Measurements from ENCODE around the gene ZNF625. TPM values are rescaled to one million over a fixed set of nuclear protein-coding genes. Genes with fewer than 3 reads are reported as not detected.

Gene ZNF625
- total RNA-seq = 3.6 and 10.7 TPM in 2 replicates

DNA sequence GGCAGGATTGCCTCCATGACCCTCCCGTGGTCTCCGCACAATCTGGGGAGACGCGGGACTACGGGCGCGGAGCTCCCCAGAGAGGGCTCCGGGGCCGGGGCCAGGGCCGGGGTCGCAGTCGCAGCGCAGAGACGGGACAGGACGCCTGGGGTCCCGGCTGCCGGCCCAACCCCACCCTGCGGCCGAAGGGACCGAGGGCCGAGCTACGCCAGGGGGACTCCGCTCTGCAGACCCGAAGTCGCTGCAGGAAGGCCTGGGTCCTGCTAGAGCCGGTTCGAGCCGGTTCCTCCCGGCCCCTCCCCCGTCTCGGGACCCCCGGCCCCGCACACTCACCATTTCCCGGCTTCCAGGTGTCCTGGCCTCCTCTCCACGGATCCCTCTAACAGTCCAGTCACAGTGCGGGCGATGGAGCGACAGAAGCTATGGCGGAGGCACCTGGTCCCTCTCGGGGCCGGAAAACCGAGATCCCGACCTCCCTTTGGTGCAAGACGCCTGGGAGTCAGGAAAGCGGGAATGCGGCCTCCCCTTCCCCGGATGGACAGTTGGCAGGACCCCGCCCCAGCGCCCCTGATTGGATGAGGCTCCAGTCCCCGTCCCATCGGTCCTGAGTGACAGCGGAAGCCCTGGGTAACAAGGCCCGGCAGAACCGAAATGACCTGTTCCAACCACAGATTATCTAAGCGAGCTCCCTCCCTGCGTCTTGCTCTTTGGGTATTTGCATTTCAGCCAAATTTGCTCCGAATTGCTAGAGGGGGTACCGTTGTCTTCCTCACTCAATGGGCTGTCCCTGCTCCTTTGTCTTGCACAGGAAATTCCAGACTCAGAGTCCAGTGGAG, at the start of gene ZNF625:
Gene ZNF625, minus strand, starts transcription at position 512 of the 836 bp plus-strand sequence. Its CDS starts 176 bp downstream, at position 336.

DNA sequence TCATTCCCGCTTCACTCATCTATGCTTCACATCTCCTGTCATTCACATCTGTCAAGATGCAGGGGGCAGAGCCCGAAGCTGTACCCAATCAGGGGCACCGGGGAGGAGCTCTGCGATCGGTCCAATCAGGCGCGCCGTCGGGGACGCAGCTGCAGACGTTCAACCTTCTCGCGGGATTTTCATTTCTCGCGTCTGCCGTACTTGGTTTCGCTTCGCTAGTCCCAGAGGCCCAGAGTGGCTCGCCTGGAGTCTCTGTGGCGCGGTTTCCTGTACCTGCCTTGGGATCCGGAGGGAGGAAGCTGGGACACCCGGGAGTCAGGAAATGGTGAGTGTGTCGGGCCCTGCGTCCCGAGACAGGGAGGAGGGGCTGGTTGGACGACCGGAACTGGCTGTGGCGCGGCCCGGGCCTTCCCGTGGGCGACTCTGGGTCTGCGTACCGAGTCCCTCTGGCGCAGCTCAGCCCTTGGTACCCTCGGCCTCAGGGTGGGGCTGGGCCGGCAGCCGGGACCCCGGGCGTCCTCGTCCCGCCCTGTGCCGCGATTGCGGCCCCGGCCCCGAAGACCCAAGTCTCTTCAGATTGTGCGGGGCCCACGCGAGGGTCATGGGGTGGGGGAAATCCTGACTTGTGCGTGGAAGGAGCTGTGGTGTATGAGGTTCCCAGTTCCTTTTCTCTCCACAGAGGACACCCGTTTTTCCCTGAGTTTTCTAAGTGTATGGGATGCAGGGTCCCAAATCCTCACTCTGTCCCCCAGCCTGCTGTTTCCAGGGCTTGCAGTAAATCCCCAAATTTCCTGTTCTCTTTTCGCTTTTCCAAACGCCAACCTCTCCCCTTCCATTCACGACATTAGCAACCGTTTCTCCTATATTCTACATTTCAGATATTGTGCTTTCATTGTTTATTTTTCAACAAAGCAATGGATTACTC, 6.6 kb upstream of the ZNF625 start, which contains the start of gene ZNF136:
Gene ZNF136, plus strand, starts transcription at position 215 of the 925 bp plus-strand sequence. Its CDS starts 108 bp downstream, at position 323.

DNA sequence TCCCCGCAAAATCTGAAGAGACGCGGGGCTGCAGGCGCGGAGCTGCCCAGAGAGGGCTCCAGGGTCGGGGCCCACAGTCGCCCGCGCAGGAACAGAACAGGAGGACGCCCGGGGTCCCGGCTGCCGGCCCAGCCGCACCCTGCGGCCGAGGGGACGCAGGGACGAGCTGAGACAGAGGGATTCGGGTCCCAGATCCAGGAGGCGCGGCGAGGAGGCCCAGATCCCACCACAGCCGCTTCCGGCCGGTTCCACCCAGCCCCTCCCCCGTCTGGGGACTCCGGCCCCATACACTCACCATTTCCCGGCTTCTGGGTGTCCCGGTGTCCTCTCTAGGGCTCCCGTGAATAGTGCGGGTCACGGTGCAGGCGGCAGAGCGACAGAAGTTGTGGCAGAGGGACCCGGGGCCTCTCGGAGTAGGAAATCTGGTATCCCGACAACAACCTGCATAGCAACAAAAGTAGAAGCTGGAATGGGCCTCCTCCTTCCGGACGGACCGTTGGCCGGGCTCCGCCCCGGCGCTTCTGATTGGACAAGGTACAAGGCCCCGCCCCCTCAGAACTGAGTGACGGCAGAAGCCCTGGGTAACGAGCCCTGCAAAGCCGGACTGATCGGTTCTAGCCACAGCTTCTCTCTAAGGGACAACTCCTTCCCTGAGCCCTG, 16.5 kb downstream of the ZNF625 start, which contains the start of gene ZNF20:
Gene ZNF20, minus strand, starts transcription at position 466 of the 660 bp plus-strand sequence. Its CDS starts 168 bp downstream, at position 298.

Other genes starting within 250 kb of the ZNF625 start
- gene ZNF700, start 231.6 kb downstream of the ZNF625 start, total RNA-seq = 4.9 and 7.2 TPM in 2 replicates
- gene ZNF763, start 191.7 kb downstream of the ZNF625 start, total RNA-seq = 0.13 and 5.5 TPM in 2 replicates
- gene ZNF433, start 121.1 kb downstream of the ZNF625 start, total RNA-seq = 4.7 and 12.9 TPM in 2 replicates
- gene ZNF878, start 103.8 kb downstream of the ZNF625 start, total RNA-seq = 0.08 and 0.13 TPM in 2 replicates
- 2.3 and 9.0 TPM in 2 replicates for gene ZNF844, start 92.0 kb downstream of the ZNF625 start, total RNA-seq
- 2.5 and 3.5 TPM in 2 replicates for gene ZNF20, start 16.4 kb downstream of the ZNF625 start, total RNA-seq
- gene ZNF136, start 6.4 kb upstream of the ZNF625 start, total RNA-seq = 3.1 and 8.3 TPM in 2 replicates
- 2.6 and 5.3 TPM in 2 replicates for gene ZNF44, start 138.1 kb upstream of the ZNF625 start, total RNA-seq
- gene ZNF563, start 176.9 kb upstream of the ZNF625 start, total RNA-seq = 0.65 and 2.6 TPM in 2 replicates
- 0.26 and 1.4 TPM in 2 replicates for gene ZNF442, start 208.9 kb upstream of the ZNF625 start, total RNA-seq
- 1.3 and 1.6 TPM in 2 replicates for gene ZNF799, start 244.5 kb upstream of the ZNF625 start, total RNA-seq